GM21786 (cell line): ENCODE measurements around the gene POLR2A.
"Not testable (repeated sequence)": the region's sequence is repeated elsewhere in the genome, so short reads cannot be mapped to it uniquely, and the experiment has no call there.

Source experiments
- ATAC-seq: cut with Tn5 transposase; IDR thresholded peaks from one replicate; pipeline ENCODE4 v1.9.1; 2021; ENCODE audit not compliant: unreplicated experiment

Gene POLR2A

GRCh38 chr17:7478276-7479212 is 5.6 kb upstream of the POLR2A start:
- ATAC-seq: no peak

DNA sequence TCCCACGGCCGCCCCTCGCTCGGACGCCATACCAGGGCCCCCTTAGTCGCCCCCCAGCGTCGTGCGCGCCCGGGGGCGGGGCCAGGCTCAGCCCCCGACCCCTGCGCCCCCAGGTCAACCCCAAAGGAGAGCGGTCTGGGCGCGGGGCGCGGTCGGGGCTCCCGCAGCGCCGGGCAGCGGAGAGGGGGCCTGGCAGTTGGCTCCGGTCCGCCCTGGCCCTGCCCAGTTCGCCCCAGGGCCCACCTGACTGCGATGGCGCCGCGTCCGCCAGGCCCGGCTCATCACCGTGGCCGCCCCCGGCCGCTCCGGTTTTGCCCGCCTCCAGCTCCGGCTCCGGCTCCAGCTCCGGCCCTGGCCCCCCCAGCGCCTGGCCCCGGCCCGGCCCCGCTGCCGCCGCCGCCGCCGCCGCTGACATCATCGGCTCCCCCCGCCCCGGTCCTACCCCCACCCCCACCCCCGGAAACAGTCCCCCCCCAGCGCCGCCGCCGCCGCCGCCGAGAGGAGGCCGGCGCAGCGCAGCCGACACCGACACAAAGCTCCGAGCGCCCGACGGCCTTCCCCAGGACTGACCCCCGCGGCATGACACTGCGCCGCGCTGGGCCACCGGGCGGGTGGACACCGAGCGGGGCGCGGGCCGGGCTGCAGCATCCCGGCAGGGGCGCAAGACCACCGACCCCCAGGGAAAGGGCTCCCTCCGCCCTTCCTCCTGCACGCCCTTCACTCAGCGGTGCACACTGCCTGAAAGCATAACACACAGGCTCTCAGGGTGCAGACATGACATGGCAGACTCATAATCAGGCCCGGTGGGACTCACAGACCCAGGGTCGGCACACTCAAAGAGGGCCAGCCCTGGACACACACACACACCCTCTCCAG is 4.7 kb upstream of the POLR2A start, which contains the start of gene ZBTB4:
Gene ZBTB4 (minus strand): TSS at position 419 of the 876 bp plus-strand sequence. CDS start 12,830 bp downstream, outside the sequence.
- ATAC-seq: no peak

DNA sequence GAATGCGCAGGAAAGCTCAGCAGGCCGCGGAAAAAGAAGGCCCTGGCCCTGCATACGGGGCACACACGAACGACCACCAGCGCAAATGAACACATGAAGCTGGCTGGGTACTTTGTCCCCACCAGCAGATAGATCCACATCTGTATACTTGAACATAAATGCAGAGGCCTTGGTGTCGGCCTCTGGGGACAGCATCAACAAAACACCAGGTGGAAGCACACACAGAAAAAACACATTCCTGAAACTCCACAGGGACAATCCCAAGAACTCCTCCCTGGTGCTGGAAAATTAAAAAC is 4.1 kb upstream of the POLR2A start:
- no peak for ATAC-seq

DNA sequence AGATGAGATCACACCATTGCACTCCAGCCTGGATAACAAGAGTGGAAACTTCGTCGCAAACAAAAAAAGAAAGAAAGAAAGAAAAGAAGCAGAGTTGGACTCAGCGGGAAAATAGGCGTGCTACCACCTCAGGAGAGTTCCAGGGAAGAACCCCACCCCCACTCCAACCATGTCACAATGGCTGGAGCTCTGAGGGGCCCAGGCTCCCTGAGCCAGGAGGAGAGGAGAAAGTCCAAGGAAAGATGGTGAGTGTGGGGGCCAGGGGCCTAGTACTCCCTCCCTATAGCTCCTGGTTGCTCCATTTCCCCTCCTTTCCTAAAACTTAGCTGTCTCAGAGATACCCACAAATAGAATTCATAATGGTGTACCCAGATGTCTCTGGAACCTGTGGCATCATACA is 2.9 kb upstream of the POLR2A start, which contains the start of gene SLC35G6:
Gene SLC35G6 (plus strand): TSS at position 172 of the 400 bp plus-strand sequence. CDS start 71 bp downstream, at position 243.
- ATAC-seq: not testable (repeated sequence)

- ATAC-seq: not testable (repeated sequence)
Measured at GRCh38 chr17:7481842-7482741, 2.1 kb upstream of the POLR2A start.

GRCh38 chr17:7482742-7483088 is 1.5 kb upstream of the POLR2A start:
- ATAC-seq: not testable (repeated sequence)

DNA sequence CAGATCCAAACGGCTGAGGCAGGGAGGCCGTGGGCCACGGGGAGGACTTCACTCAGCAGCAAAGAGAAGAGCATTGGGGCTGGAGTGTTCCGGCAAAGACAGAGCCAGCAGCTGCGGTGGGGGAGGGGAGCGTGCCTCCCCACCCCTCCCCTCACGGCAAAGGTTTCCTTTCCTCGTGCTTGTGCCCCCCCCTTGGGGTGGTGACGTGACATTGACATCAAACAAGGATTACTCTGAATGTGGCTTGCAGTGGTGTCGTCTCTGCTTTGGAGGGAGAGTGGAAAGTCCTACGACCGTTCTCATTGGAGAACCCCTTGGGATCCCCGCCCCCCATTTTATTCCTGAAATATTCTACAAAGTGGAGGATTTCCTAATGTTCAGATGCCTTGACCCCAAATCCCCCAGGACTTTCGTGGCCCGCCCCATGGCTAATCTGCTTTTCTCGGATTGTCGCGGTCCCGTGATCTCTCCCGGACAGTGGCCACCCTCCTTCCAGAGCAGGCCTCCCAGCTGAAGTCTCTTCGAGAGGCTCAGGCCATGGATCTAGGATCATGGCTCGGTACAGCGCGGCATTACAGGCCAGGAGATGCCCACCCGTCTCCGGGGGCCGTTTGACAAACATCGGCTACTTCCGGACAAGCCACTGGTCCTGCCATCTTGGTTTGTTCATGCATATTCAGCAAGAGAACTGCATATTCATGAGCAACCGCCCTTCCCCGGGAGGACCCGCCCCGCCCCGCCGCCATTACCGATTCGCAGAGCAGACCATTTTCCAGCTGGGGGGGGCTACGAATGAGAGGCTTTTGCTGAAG is 705 bp upstream of the POLR2A start:
- ATAC-seq: peak; percentile 28

DNA sequence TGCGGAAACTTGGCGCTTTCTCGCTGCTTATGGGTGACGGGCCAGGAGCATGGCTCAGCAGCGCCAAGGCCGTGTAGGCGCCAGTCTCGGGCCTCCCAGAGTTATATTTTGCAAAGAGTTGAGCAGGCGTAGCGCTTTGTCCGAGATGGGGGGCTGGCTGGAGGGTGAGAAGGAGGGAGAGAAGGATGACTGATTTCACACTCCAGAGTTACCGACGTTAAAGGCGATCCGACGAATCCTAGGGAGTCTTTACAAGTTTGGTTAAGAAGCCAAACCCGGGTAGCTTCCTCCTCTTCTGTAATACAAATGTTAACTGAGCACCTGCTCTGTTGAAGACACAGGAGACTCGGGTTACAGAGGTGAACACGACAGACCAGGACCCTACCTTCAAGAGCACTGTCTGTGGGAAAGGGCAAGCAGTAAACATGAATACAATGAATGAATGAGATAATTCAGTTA is 782 bp downstream of the POLR2A start:
- no peak for ATAC-seq

GRCh38 chr17:7486181-7486580 is 2.0 kb downstream of the POLR2A start:
- no peak for ATAC-seq

- ATAC-seq: no peak
Measured at GRCh38 chr17:7490144-7490543, 6.0 kb downstream of the POLR2A start.

- no peak for ATAC-seq
Measured at GRCh38 chr17:7491583-7491982, 7.4 kb downstream of the POLR2A start.

GRCh38 chr17:7493941-7494340 is 9.8 kb downstream of the POLR2A start:
- no peak for ATAC-seq

DNA sequence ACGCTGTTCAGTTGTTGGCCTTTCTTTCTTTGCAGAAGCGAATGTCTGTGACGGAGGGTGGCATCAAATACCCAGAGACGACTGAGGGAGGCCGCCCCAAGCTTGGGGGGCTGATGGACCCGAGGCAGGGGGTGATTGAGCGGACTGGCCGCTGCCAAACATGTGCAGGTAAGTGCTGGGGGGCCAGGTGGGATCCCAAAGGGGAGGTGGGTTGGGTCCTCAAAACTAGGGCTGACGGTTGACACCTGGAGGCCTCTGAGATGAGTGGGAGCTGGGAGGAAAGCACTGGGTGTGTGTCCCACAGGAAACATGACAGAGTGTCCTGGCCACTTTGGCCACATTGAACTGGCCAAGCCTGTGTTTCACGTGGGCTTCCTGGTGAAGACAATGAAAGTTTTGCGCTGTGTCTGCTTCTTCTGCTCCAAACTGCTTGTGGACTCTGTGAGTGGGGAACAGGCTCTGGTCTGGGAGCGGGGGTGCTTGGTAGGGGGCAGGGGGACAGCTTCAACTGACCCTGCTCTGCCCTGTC is 11.8 kb downstream of the POLR2A start:
- ATAC-seq: no peak

DNA sequence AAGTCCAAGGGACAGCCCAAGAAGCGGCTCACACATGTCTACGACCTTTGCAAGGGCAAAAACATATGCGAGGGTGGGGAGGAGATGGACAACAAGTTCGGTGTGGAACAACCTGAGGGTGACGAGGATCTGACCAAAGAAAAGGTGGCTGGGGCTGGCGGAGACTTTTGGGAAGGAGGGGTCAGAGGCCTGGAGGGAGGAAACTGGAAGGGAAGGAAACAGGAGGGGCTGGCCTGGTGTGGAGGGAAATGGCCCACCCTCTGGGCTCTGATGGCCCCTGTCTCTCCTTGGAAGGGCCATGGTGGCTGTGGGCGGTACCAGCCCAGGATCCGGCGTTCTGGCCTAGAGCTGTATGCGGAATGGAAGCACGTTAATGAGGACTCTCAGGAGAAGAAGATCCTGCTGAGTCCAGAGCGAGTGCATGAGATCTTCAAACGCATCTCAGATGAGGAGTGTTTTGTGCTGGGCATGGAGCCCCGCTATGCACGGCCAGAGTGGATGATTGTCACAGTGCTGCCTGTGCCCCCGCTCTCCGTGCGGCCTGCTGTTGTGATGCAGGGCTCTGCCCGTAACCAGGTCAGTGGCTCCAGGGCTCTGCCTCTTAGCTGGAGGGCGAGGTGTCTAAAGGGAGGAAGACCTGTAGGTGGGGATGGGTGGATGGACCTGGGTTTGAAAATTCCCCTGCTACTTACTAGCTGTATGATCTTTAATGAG is 12.5 kb downstream of the POLR2A start:
- no peak for ATAC-seq

DNA sequence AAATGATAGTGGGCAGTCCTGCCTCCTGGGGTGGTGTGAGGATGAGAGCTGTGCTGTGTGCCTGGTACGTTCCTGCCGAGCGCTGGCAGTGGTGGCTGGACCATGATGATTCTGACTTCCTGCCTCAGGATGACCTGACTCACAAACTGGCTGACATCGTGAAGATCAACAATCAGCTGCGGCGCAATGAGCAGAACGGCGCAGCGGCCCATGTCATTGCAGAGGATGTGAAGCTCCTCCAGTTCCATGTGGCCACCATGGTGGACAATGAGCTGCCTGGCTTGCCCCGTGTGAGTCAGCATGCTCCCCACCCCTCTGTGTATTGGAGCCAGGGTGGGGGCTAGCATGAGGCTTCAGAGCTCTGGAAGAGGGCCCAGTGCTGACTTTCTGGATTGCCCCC is 13.1 kb downstream of the POLR2A start:
- no peak for ATAC-seq

DNA sequence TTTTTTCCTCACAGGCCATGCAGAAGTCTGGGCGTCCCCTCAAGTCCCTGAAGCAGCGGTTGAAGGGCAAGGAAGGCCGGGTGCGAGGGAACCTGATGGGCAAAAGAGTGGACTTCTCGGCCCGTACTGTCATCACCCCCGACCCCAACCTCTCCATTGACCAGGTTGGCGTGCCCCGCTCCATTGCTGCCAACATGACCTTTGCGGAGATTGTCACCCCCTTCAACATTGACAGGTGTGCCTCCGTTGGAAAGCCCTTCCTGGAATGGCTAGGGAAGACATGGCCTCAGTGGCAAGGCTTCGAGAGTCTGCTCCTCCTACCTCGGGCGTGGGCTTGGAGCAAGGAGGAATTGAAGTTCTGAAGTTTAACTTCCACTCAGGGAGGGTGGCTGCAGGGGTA is 13.5 kb downstream of the POLR2A start:
- ATAC-seq: no peak

- ATAC-seq: no peak
Measured at GRCh38 chr17:7499161-7499560, 15.0 kb downstream of the POLR2A start.

GRCh38 chr17:7501729-7502128 is 17.6 kb downstream of the POLR2A start:
- no peak for ATAC-seq
